ENCODE measurements around the gene RLF. TPM values are rescaled to one million over a fixed set of nuclear protein-coding genes. Genes with fewer than 3 reads are reported as not detected.

The RLF gene
- total RNA-seq, 4 donors from 2014 or later = 15.1 to 23.7 (median 21.2) TPM

DNA sequence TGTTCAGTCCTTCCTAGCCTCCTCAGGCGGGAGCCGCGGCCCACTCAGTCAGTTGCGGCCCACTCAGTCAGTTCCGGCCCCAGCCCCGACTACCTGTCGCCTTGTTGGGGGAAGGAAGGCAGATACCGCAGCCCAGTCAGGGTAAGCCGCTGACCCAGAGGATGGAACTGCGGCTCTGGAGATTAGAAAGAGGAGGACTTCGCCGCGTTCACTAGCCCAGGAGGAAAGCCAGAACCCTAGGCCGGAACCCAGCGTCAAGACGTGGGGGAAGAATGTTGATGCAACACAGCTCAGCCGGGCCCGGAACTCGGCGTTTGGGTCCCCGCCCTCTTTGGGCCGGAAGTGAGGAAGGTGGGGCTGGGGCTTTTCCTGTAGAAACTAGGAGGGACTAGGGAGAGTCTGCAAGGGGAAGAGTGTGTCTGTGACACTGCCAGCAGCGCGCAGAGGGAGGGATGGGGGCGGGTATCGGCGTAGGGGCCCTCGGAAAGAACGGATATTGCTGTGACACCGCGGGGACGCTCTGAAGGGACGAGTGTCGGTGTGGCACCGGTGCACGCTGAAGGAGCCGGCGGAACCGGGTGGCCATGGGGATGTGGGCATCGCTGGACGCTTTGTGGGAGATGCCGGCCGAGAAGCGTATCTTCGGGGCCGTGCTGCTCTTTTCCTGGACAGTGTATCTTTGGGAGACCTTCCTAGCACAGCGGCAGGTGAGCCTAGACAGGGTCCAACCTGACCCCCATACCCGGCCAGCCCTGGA lies 96.7 kb downstream of the RLF start, which contains the start of gene ZMPSTE24:
ZMPSTE24 (plus strand) TSS at position 549 of the 757 bp plus-strand sequence; CDS start at position 585, 36 bp downstream.
- Histone ChIP-seq H3K4me1 (peaks cover 46 to 63% (median 61%) of the 10 kb centered on the region in 4 donors), H3K27ac (replicated peaks in 1 of 4) (peak within 1 kb of the TSS; percentile 91 to 96 (median 94)), H3K36me3 (peaks cover 10 to 28% (median 23%) of the 10 kb centered on the region in 4 donors), H3K27me3 (no peaks in the 10 kb centered on the region), H3K9me3 (no peaks in the 10 kb centered on the region), H3K4me3 (peak within 1 kb of the TSS; percentile 74 to 94 (median 88))
- DNase-seq (ENCODE audit: extremely low spot score) = peak; percentile 99
- under 1% methylated on average over 35 of the region's 48 CpGs for WGBS
- peak; percentile 13 for TF ChIP-seq POLR2A (IDR thresholded peaks at IDR 0.05; ENCODE audit: low read depth)
- TF ChIP-seq POLR2AphosphoS5 (IDR thresholded peaks at IDR 0.05) = peak; percentile 80 to 84
- no peak for TF ChIP-seq EP300 (IDR thresholded peaks at IDR 0.05)
- TF ChIP-seq, protein P1, sequence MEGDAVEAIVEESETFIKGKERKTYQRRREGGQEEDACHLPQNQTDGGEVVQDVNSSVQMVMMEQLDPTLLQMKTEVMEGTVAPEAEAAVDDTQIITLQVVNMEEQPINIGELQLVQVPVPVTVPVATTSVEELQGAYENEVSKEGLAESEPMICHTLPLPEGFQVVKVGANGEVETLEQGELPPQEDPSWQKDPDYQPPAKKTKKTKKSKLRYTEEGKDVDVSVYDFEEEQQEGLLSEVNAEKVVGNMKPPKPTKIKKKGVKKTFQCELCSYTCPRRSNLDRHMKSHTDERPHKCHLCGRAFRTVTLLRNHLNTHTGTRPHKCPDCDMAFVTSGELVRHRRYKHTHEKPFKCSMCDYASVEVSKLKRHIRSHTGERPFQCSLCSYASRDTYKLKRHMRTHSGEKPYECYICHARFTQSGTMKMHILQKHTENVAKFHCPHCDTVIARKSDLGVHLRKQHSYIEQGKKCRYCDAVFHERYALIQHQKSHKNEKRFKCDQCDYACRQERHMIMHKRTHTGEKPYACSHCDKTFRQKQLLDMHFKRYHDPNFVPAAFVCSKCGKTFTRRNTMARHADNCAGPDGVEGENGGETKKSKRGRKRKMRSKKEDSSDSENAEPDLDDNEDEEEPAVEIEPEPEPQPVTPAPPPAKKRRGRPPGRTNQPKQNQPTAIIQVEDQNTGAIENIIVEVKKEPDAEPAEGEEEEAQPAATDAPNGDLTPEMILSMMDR (IDR thresholded peaks at IDR 0.05) = peak in 1 of 3 experiments; percentile 11
- intact Hi-C loops (cut with DNase I) = loop anchor here (5.0 to 10.0 kb wide), 3 partner anchors 59 to 303 kb away; partner anchors contain the start of genes COL9A2, MFSD2A and RLF

DNA sequence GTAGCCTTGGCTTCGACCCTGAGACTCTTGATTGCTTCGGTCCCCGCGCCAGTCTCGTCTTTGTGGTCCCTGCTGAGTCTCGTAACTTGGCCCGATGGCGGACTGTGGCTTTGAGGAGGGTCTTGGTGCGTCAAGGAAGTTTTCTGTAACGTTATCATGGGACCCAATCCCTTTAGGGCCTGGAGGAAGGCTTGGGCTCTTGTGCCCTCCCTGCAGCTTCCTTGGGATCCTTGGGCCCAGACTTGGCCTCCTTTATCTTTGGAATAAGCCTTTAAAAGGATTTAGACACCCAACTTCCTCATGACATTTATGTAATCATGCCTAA lies 97.2 kb downstream of the RLF start:
- Histone ChIP-seq H3K27me3 (no peaks in the 10 kb centered on the region), H3K9me3 (no peaks in the 10 kb centered on the region), H3K27ac (replicated peaks in 1 of 4) (peak overlapping the region; percentile 91 to 96 (median 94)), H3K36me3 (peaks cover 10 to 34% (median 26%) of the 10 kb centered on the region in 4 donors), H3K4me3 (peak overlapping the region; percentile 74 to 94 (median 88)), H3K4me1 (peaks cover 50 to 69% (median 66%) of the 10 kb centered on the region in 4 donors)
- intact Hi-C loops (cut with DNase I) = loop anchor here (5.0 to 10.0 kb wide), 3 partner anchors 59 to 304 kb away; partner anchors contain the start of genes COL9A2, MFSD2A and RLF
- no peak for TF ChIP-seq POLR2A (IDR thresholded peaks at IDR 0.05; ENCODE audit: low read depth)
- TF ChIP-seq POLR2AphosphoS5 (IDR thresholded peaks at IDR 0.05) = no peak
- TF ChIP-seq, protein P1 (IDR thresholded peaks at IDR 0.05) = no peak
- no peak for TF ChIP-seq EP300 (IDR thresholded peaks at IDR 0.05)
- DNase-seq (ENCODE audit: extremely low spot score) = no peak
- 0% methylated on average over 9 of the region's 10 CpGs for WGBS

DNA sequence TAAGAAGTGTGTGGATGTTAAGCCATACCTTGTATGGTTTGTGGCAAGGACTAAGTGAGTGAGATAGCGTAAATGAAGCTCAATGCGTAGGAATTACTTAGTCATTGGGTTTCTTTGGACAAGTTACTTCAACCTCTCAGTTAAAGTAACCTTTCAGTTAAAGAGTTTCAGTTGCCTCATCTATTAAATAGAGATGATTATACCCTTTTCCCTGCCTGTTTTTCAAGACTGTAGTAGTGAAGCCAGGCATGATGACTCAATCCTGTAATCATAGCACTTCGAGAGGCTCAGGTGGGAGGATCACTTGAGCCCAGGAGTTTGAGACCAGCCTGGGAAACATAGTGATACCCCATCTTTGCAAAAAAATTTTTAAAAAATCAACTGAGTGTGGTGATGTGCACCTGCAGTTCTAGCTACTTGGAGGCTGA lies 103.2 kb downstream of the RLF start:
- 48% methylated on average over 3 of the region's 3 CpGs for WGBS
- peaks cover 24 to 74% (median 47%) of the 10 kb centered on the region in 4 donors for H3K36me3 ChIP-seq

DNA sequence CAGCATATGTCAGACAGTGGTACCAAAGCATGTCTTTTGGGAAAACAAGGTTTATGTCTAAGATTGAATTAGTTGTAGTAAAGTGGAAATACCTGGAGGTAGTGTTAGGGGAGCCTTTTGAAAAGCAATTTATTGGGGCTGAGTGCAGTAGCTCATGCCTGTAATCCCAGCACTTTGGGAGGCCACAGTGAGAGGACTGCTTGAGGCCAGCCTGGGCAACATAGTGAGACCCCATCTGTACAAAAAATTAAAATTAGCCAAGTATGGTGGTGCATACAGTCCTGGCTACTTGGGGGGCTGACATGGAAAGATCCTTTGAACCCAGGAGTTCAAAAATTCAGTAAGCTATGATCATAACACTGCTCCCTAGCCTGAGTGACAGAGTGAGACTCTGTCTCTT lies 104.1 kb downstream of the RLF start:
- no peaks in the 10 kb centered on the region for H3K27me3 ChIP-seq
- H3K36me3 ChIP-seq = peaks cover 24 to 81% (median 54%) of the 10 kb centered on the region in 4 donors
- no peak overlapping the region for H3K4me3 ChIP-seq
- intact Hi-C loops (cut with DNase I) = no loop called here
- peaks cover 38 to 97% (median 85%) of the 10 kb centered on the region in 4 donors for H3K4me1 ChIP-seq
- H3K9me3 ChIP-seq = no peaks in the 10 kb centered on the region
- TF ChIP-seq POLR2AphosphoS5 (IDR thresholded peaks at IDR 0.05) (no peak), POLR2A (IDR thresholded peaks at IDR 0.05; ENCODE audit: low read depth) (no peak), EP300 (IDR thresholded peaks at IDR 0.05) (no peak)
- TF ChIP-seq, protein P1 (IDR thresholded peaks at IDR 0.05) = no peak
- H3K27ac ChIP-seq (replicated peaks in 1 of 4) = peak overlapping the region in 3 of 4 donors; percentile 80 to 82 (median 82)
- no peak for DNase-seq (ENCODE audit: extremely low spot score)

More for the DNA sequence above, 103.2 kb downstream of the RLF start:
- Histone ChIP-seq H3K9me3 (no peaks in the 10 kb centered on the region), H3K27ac (replicated peaks in 1 of 4) (peak overlapping the region; percentile 71 to 82 (median 78)), H3K4me1 (peaks cover 42 to 98% (median 93%) of the 10 kb centered on the region in 4 donors), H3K4me3 (no peak overlapping the region), H3K27me3 (no peaks in the 10 kb centered on the region)
- TF ChIP-seq POLR2A (IDR thresholded peaks at IDR 0.05; ENCODE audit: low read depth) = no peak
- peak in 1 of 2 donors; percentile 34 for TF ChIP-seq POLR2AphosphoS5 (IDR thresholded peaks at IDR 0.05)
- intact Hi-C loops (cut with DNase I) = no loop called here
- no peak for DNase-seq (ENCODE audit: extremely low spot score)

DNA sequence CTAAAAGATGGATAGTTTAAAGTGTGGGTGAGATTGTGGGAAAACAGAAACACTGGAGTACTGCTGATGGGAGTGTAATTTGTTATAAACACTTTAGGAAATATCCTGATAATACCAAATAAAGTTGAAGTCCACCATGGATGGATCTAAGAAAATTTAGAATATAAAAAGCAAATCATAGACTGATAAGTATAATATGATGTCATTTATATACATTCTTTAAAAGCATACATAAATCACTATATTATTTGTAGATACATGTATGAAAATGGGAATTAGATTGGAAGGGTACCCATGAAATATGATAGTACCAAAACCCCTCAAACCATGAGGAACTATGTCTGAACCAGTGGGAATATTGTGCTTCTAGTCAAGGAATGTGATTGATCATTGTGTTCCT lies 104.7 kb downstream of the RLF start:
- intact Hi-C loops (cut with DNase I) = no loop called here
- TF ChIP-seq, protein P1 (IDR thresholded peaks at IDR 0.05) = no peak
- TF ChIP-seq EP300 (IDR thresholded peaks at IDR 0.05) (no peak), POLR2A (IDR thresholded peaks at IDR 0.05; ENCODE audit: low read depth) (no peak), POLR2AphosphoS5 (IDR thresholded peaks at IDR 0.05) (no peak)
- H3K4me3 ChIP-seq = no peak overlapping the region
- H3K27ac ChIP-seq (replicated peaks in 1 of 4) = peak overlapping the region in 3 of 4 donors; percentile 80 to 82 (median 82)
- H3K27me3 ChIP-seq = no peaks in the 10 kb centered on the region
- H3K4me1 ChIP-seq = peaks cover 37 to 97% (median 79%) of the 10 kb centered on the region in 4 donors
- peaks cover 23 to 81% (median 56%) of the 10 kb centered on the region in 4 donors for H3K36me3 ChIP-seq
- no peaks in the 10 kb centered on the region for H3K9me3 ChIP-seq
- DNase-seq (ENCODE audit: extremely low spot score) = no peak
